GM12878 (cell line): Measurements from ENCODE around the gene RPL19. TPM values are rescaled to one million over a fixed set of nuclear protein-coding genes. Genes with fewer than 3 reads are reported as not detected.

ENCODE experiments used
- BCL11A ChIP-seq: IDR thresholded peaks from 2 replicates; pipeline ENCODE4 v1.6.1; 2011; ENCODE audit warnings: low read depth, low read length
- CEBPB ChIP-seq, 2 experiments: fragments of 150-350 bp in 1 of 2; IDR thresholded peaks; 2 replicates each; pipeline ENCODE4 v1.6.1; 2012 to 2014; ENCODE audit warnings: low read depth in 2 of 2, low read length in 2 of 2, borderline replicate concordance in 1 of 2, inconsistent platforms in 1 of 2
- CREB1 ChIP-seq: IDR thresholded peaks from 2 replicates; pipeline ENCODE4 v1.6.1; 2012; ENCODE audit warnings: low read depth, mild to moderate bottlenecking, inconsistent platforms
- CREM ChIP-seq: IDR thresholded peaks from 2 replicates; pipeline ENCODE4 v1.6.1; 2014; ENCODE audit warnings: antibody characterized with exemption, low read depth
- EP300 ChIP-seq, 2 experiments: fragments of 150-350 bp in 1 of 2; IDR thresholded peaks; 2 replicates each; pipeline ENCODE4 v1.6.1; 2011 to 2012; ENCODE audit warnings: low read depth in 2 of 2, low read length in 2 of 2, borderline replicate concordance in 1 of 2, improper control_type of control experiment in 1 of 2, inconsistent platforms in 1 of 2; ENCODE audit not compliant: control insufficient read depth in 1 of 2
- HCFC1 ChIP-seq: fragments of 150-350 bp; IDR thresholded peaks from 2 replicates; pipeline ENCODE4 v1.6.1; 2014; ENCODE audit warnings: low read length
- HSF1 ChIP-seq: fragments of 150-350 bp; IDR thresholded peaks from 2 replicates; pipeline ENCODE4 v1.6.1; 2014; ENCODE audit warnings: mild to moderate bottlenecking, low read depth, low read length
- IKZF1 ChIP-seq: fragments of 450-650 bp; conservative IDR thresholded peaks from 2 replicates; pipeline ENCODE4 v1.6.1; 2017; ENCODE audit warnings: antibody characterized with exemption, mild to moderate bottlenecking
- JUNB ChIP-seq: IDR thresholded peaks from 2 replicates; pipeline ENCODE4 v1.6.1; 2016; ENCODE audit warnings: antibody characterized with exemption, mild to moderate bottlenecking
- KLF5 ChIP-seq: fragments of 450-650 bp; IDR thresholded peaks from 2 replicates; pipeline ENCODE4 v1.6.1; 2014; ENCODE audit warnings: mild to moderate bottlenecking; ENCODE audit not compliant: partially characterized antibody
- NBN ChIP-seq: fragments of 450-650 bp; IDR thresholded peaks from 2 replicates; pipeline ENCODE4 v1.6.1; 2016
- NR2F1 ChIP-seq: fragments of 450-650 bp; conservative IDR thresholded peaks from 2 replicates; pipeline ENCODE4 v1.6.1; 2017; ENCODE audit warnings: mild to moderate bottlenecking
- RFX5 ChIP-seq: IDR thresholded peaks from 2 replicates; pipeline ENCODE4 v1.6.1; 2011; ENCODE audit warnings: low read depth, low read length, improper control_type of control experiment
- RUNX3 ChIP-seq: IDR thresholded peaks from 2 replicates; pipeline ENCODE4 v1.6.1; 2012; ENCODE audit warnings: low read length, inconsistent platforms
- SIX5 ChIP-seq: IDR thresholded peaks from 2 replicates; pipeline ENCODE4 v1.6.1; 2011; ENCODE audit warnings: mild to moderate bottlenecking, low read depth, low read length, moderate library complexity; ENCODE audit not compliant: severe bottlenecking
- SKIL ChIP-seq: fragments of 450-650 bp; IDR thresholded peaks from 2 replicates; pipeline ENCODE4 v1.6.1; 2017; ENCODE audit warnings: mild to moderate bottlenecking, low read depth, inconsistent platforms; ENCODE audit not compliant: poor library complexity, severe bottlenecking
- SMAD1 ChIP-seq: fragments of 450-650 bp; IDR thresholded peaks from 2 replicates; pipeline ENCODE4 v1.6.1; 2018; ENCODE audit warnings: mild to moderate bottlenecking, low read depth; ENCODE audit not compliant: partially characterized antibody
- SMARCA5 ChIP-seq: fragments of 450-650 bp; IDR thresholded peaks from 2 replicates; pipeline ENCODE4 v1.6.1; 2017; ENCODE audit warnings: mild to moderate bottlenecking
- SMC3 ChIP-seq: IDR thresholded peaks from 2 replicates; pipeline ENCODE4 v1.6.1; 2011; ENCODE audit warnings: low read length, improper control_type of control experiment, borderline replicate concordance
- STAT1 ChIP-seq: fragments of 450-650 bp; conservative IDR thresholded peaks from 2 replicates; pipeline ENCODE4 v1.6.1; 2014; ENCODE audit warnings: antibody characterized with exemption, mild to moderate bottlenecking
- STAT3 ChIP-seq: IDR thresholded peaks from 2 replicates; pipeline ENCODE4 v1.6.1; 2011; ENCODE audit warnings: low read depth, low read length, improper control_type of control experiment
- SUPT20H ChIP-seq: IDR thresholded peaks from 2 replicates; pipeline ENCODE4 v1.6.1; 2011; ENCODE audit warnings: low read depth, mild to moderate bottlenecking, low read length, moderate library complexity, borderline replicate concordance; ENCODE audit not compliant: control insufficient read depth
- TBL1XR1 ChIP-seq: IDR thresholded peaks from 2 replicates; pipeline ENCODE4 v1.6.1; 2012; ENCODE audit warnings: low read depth, low read length, improper control_type of control experiment
- TCF3 ChIP-seq: IDR thresholded peaks from 2 replicates; pipeline ENCODE4 v1.6.1; 2012; ENCODE audit warnings: low read depth, mild to moderate bottlenecking, low read length, borderline replicate concordance; ENCODE audit not compliant: insufficient read depth
- TCF7 ChIP-seq: IDR thresholded peaks from 2 replicates; pipeline ENCODE4 v1.6.1; 2014; ENCODE audit warnings: antibody characterized with exemption, borderline replicate concordance
- ZBED1 ChIP-seq: IDR thresholded peaks from 2 replicates; pipeline ENCODE4 v1.6.1; 2016; ENCODE audit warnings: borderline replicate concordance
- ZBTB11 ChIP-seq: fragments of 450-650 bp; formaldehyde crosslinking; IDR thresholded peaks from 2 replicates; pipeline ENCODE4 v1.5.0; 2022; ENCODE audit warnings: mild to moderate bottlenecking, missing genetic modification characterization
- polyA plus RNA-seq, 11 experiments: library from polyadenylated mRNA; depleted of rRNA in 4 of 11; unstranded in 6 of 11; stranded (reverse) in 5 of 11; fragments of >200 nt; fragmentation: Nextera tagmentation in 4 of 11; fragmentation: Illumina TruSeq in 1 of 11; extraction: Ambion mirVana in 4 of 11; extraction: Trizol in 1 of 11; gene quantifications; 1 replicate in 1 of 11; 2 replicates in 10 of 11; pipeline versions ENCODE4 v1.2.1 to v1.2.3, GENCODE V29; 2011 to 2016; ENCODE audit warnings: inconsistent platforms in 2 of 11, missing spikeins in 2 of 11, low read depth in 1 of 11
- total RNA-seq, 4 experiments: library from RNA; depleted of rRNA in 3 of 4; stranded (reverse); fragments of >200 nt in 3 of 4; fragmentation: Illumina TruSeq in 1 of 4; extraction: Trizol in 1 of 4; gene quantifications; 2 replicates each; pipeline versions ENCODE4 v1.2.1 to v1.2.3, GENCODE V29; 2013 to 2021

Gene RPL19
- total and polyA plus RNA-seq, 10 of the 15 experiments (the other 5 are each of a cell fraction or from before 2014, with no cell fraction given): 1,862 to 5,536 (median 3,836) TPM

GRCh38 chr17:39153599-39154051, 46.5 kb upstream of the RPL19 start (continued):
- TF ChIP-seq KLF5 (no peak), SUPT20H (no peak), CREM (0 out of 2 replicates have a peak, but pooled peaks have one; percentile 39), STAT1 (peak; percentile 75; the same call in 1 of the 2 replicates), SMAD1 (no peak), HSF1 (peak; percentile 51; the same call in 1 of the 2 replicates), SMC3 (no peak; the same call in 1 of the 2 replicates), TBL1XR1 (peak; percentile 95), IKZF1 (peak; percentile 50; the same call in 1 of the 2 replicates), JUNB (no peak), EP300 (IDR thresholded peaks at IDR 0.05; ENCODE audit: borderline replicate concordance in 1 of 2, control insufficient read depth in 1 of 2, low read depth in 2 of 2, low read length in 2 of 2) (no peak; a peak in 1 of 4 replicates), ZBED1 (peak; percentile 60; the same call in 1 of the 2 replicates), SIX5 (no peak), TCF3 (no peak), STAT3 (no peak), TCF7 (peak; percentile 74; the same call in 1 of the 2 replicates), RUNX3 (peak; percentile 83), ZBTB11 (CRISPR knock-in tag) (no peak), CEBPB (IDR thresholded peaks at IDR 0.05; ENCODE audit: borderline replicate concordance in 1 of 2, low read depth in 2 of 2, low read length in 2 of 2) (no peak), SKIL (peak; percentile 43), RFX5 (no peak), CREB1 (peak; percentile 61; the same call in 1 of the 2 replicates), NBN (no peak), BCL11A (0 out of 2 replicates have a peak, but pooled peaks have one; percentile 12), HCFC1 (peak; percentile 17; the same call in 1 of the 2 replicates), NR2F1 (peak; percentile 8; the same call in 1 of the 2 replicates), SMARCA5 (peak; percentile 95)
